Mesendoderm (in vitro differentiated cells): Measurements from ENCODE around the gene BRI3BP.

ENCODE experiments used
- DNase-seq: peaks from one replicate; pipeline ENCODE4 v3.0.0; 2013
- H2AK5ac ChIP-seq: 2 replicates; pipeline ENCODE4 v1.6.1; 2013; ENCODE audit warnings: low read length, inconsistent platforms
- H2BK120ac ChIP-seq: 2 replicates; pipeline ENCODE4 v1.6.1; 2013; ENCODE audit warnings: low read depth, mild to moderate bottlenecking, low read length, moderate library complexity, mixed read lengths
- H2BK15ac ChIP-seq: replicated peaks from 2 replicates; pipeline ENCODE4 v1.6.1; 2013; ENCODE audit warnings: low read depth, mild to moderate bottlenecking, moderate library complexity
- H2BK5ac ChIP-seq: 2 replicates; pipeline ENCODE4 v1.6.1; 2013; ENCODE audit warnings: low read length, inconsistent platforms
- H3K18ac ChIP-seq: 2 replicates; pipeline ENCODE4 v1.6.1; 2013; ENCODE audit warnings: mild to moderate bottlenecking, low read length, mixed read lengths
- H3K23ac ChIP-seq: one replicate; pipeline ENCODE4 v1.6.1; 2013; ENCODE audit warnings: low read length
- H3K27ac ChIP-seq: 2 replicates; pipeline ENCODE4 v1.5.1; 2013; ENCODE audit warnings: low read depth, mild to moderate bottlenecking, inconsistent platforms, low read length, moderate library complexity
- H3K27me3 ChIP-seq: 2 replicates; pipeline ENCODE4 v1.6.1; 2013; ENCODE audit warnings: low read length, control low read depth, mild to moderate bottlenecking, inconsistent platforms; ENCODE audit not compliant: insufficient read depth, poor library complexity
- H3K36me3 ChIP-seq: 2 replicates; pipeline ENCODE4 v1.6.1; 2013; ENCODE audit warnings: low read length, inconsistent platforms; ENCODE audit not compliant: control insufficient read depth, insufficient read depth
- H3K4ac ChIP-seq: one replicate; pipeline ENCODE4 v1.6.1; 2013; ENCODE audit warnings: low read depth, mild to moderate bottlenecking, low read length, moderate library complexity
- H3K4me1 ChIP-seq: 2 replicates; pipeline ENCODE4 v1.6.1; 2013; ENCODE audit warnings: low read depth, low read length, inconsistent platforms; ENCODE audit not compliant: control insufficient read depth
- H3K4me2 ChIP-seq: 2 replicates; pipeline ENCODE4 v1.6.1; 2013; ENCODE audit warnings: low read length
- H3K4me3 ChIP-seq: 2 replicates; pipeline ENCODE4 v1.5.1; 2013; ENCODE audit warnings: mild to moderate bottlenecking, low read length
- H3K56ac ChIP-seq: one replicate; pipeline ENCODE4 v1.6.1; 2013; ENCODE audit warnings: low read length
- H3K79me1 ChIP-seq: 2 replicates; pipeline ENCODE4 v1.6.1; 2013; ENCODE audit warnings: low read length, inconsistent platforms
- H3K79me2 ChIP-seq: 2 replicates; pipeline ENCODE4 v1.6.1; 2013; ENCODE audit warnings: mild to moderate bottlenecking, low read length; ENCODE audit not compliant: control insufficient read depth, insufficient read depth
- H3K9ac ChIP-seq: 2 replicates; pipeline ENCODE4 v1.6.1; 2013; ENCODE audit warnings: low read length, inconsistent platforms
- H4K5ac ChIP-seq: one replicate; pipeline ENCODE4 v1.6.1; 2013; ENCODE audit warnings: low read length
- H4K8ac ChIP-seq: one replicate; pipeline ENCODE4 v1.6.1; 2013; ENCODE audit warnings: low read depth, mild to moderate bottlenecking, control low read depth, low read length, moderate library complexity
- WGBS: extraction: QIAGEN DNeasy Blood & Tissue Kit; methylation state at CpG from one replicate; pipeline ENCODE4 v1.1.7; 2013; ENCODE audit warnings: low lambda C conversion rate, missing lambda C conversion rate; ENCODE audit not compliant: insufficient coverage; ENCODE audit errors: extremely low coverage; 5-methylcytosine and 5-hydroxymethylcytosine counted together

Gene BRI3BP

GRCh38 chr12:124995200-124995961 is 1.9 kb downstream of the BRI3BP start:
- peaks cover 33% of the 10 kb centered on the region for H3K79me2 ChIP-seq
- no peaks in the 10 kb centered on the region for H3K27me3 ChIP-seq
- peak overlapping the region; percentile 85 for H3K56ac ChIP-seq
- DNase-seq: peak; percentile 29
- WGBS: no CpG with 5 or more reads among the region's 14 CpGs
- H2BK120ac ChIP-seq: no peak overlapping the region
- H3K27ac ChIP-seq: no peak overlapping the region
- H2BK5ac ChIP-seq: no peak overlapping the region
- H2BK15ac ChIP-seq: no peak overlapping the region
- H3K23ac ChIP-seq: peak overlapping the region; percentile 99
- no peak overlapping the region for H3K18ac ChIP-seq
- H3K4me3 ChIP-seq: peak overlapping the region; percentile 46
- H3K36me3 ChIP-seq: no peaks in the 10 kb centered on the region
- no peak overlapping the region for H3K4ac ChIP-seq
- no peak overlapping the region for H4K8ac ChIP-seq
- peak overlapping the region; percentile 73 for H2AK5ac ChIP-seq
- H3K79me1 ChIP-seq: peaks cover 13% of the 10 kb centered on the region
- peak overlapping the region; percentile 71 for H3K9ac ChIP-seq
- peaks cover 4% of the 10 kb centered on the region for H3K4me1 ChIP-seq
- H3K4me2 ChIP-seq: peak overlapping the region; percentile 75
- no peak overlapping the region for H4K5ac ChIP-seq

- H3K23ac ChIP-seq: no peak overlapping the region
- H3K79me1 ChIP-seq: peaks cover 24% of the 10 kb centered on the region
- no peak overlapping the region for H2BK15ac ChIP-seq
- H3K79me2 ChIP-seq: peaks cover 49% of the 10 kb centered on the region
- no peak overlapping the region for H4K8ac ChIP-seq
- H3K27ac ChIP-seq: no peak overlapping the region
- H3K9ac ChIP-seq: no peak overlapping the region
- no peak overlapping the region for H3K4ac ChIP-seq
- no peak overlapping the region for H2BK120ac ChIP-seq
- H3K27me3 ChIP-seq: no peaks in the 10 kb centered on the region
- no peak overlapping the region for H3K18ac ChIP-seq
- no peak overlapping the region for H3K4me2 ChIP-seq
- H3K36me3 ChIP-seq: no peaks in the 10 kb centered on the region
- no CpG with 5 or more reads among the region's 4 CpGs for WGBS
- H3K4me3 ChIP-seq: no peak overlapping the region
- H2AK5ac ChIP-seq: no peak overlapping the region
- H4K5ac ChIP-seq: no peak overlapping the region
- H2BK5ac ChIP-seq: no peak overlapping the region
- peaks cover 4% of the 10 kb centered on the region for H3K4me1 ChIP-seq
- DNase-seq: no peak
- no peak overlapping the region for H3K56ac ChIP-seq
Observed at GRCh38 chr12:124998705-124999104, 5.3 kb downstream of the BRI3BP start.

GRCh38 chr12:125001636-125002035 is 8.2 kb downstream of the BRI3BP start:
- Histone ChIP-seq H3K23ac (no peak overlapping the region), H3K56ac (no peak overlapping the region), H3K79me1 (peaks cover 17% of the 10 kb centered on the region), H4K5ac (no peak overlapping the region), H3K36me3 (no peaks in the 10 kb centered on the region), H2AK5ac (no peak overlapping the region), H3K9ac (no peak overlapping the region), H2BK15ac (no peak overlapping the region), H3K18ac (no peak overlapping the region), H3K4me3 (no peak overlapping the region), H2BK5ac (no peak overlapping the region), H3K4ac (no peak overlapping the region), H3K4me2 (no peak overlapping the region), H3K79me2 (peaks cover 37% of the 10 kb centered on the region), H4K8ac (no peak overlapping the region), H2BK120ac (no peak overlapping the region), H3K27ac (no peak overlapping the region), H3K27me3 (no peaks in the 10 kb centered on the region), H3K4me1 (no peaks in the 10 kb centered on the region)
- no peak for DNase-seq
- no CpG with 5 or more reads among the region's 3 CpGs for WGBS

- H2AK5ac ChIP-seq: no peak overlapping the region
- H3K4ac ChIP-seq: no peak overlapping the region
- no peak overlapping the region for H3K23ac ChIP-seq
- peak; percentile 40 for DNase-seq
- H3K4me2 ChIP-seq: no peak overlapping the region
- H3K36me3 ChIP-seq: no peaks in the 10 kb centered on the region
- H4K8ac ChIP-seq: no peak overlapping the region
- H3K18ac ChIP-seq: no peak overlapping the region
- no peak overlapping the region for H3K56ac ChIP-seq
- H3K9ac ChIP-seq: no peak overlapping the region
- H3K4me3 ChIP-seq: no peak overlapping the region
- H2BK15ac ChIP-seq: no peak overlapping the region
- peaks cover 20% of the 10 kb centered on the region for H3K79me1 ChIP-seq
- H3K79me2 ChIP-seq: peaks cover 34% of the 10 kb centered on the region
- no peaks in the 10 kb centered on the region for H3K4me1 ChIP-seq
- H3K27ac ChIP-seq: no peak overlapping the region
- H3K27me3 ChIP-seq: no peaks in the 10 kb centered on the region
- H4K5ac ChIP-seq: no peak overlapping the region
- no peak overlapping the region for H2BK120ac ChIP-seq
- WGBS: no CpG with 5 or more reads among the region's 9 CpGs
- H2BK5ac ChIP-seq: no peak overlapping the region
Observed at GRCh38 chr12:125003021-125003420, 9.6 kb downstream of the BRI3BP start.

GRCh38 chr12:125004621-125005020 is 11.2 kb downstream of the BRI3BP start:
- peaks cover 19% of the 10 kb centered on the region for H3K79me1 ChIP-seq
- H2AK5ac ChIP-seq: no peak overlapping the region
- no peak overlapping the region for H4K5ac ChIP-seq
- no peak overlapping the region for H3K56ac ChIP-seq
- H2BK5ac ChIP-seq: no peak overlapping the region
- no CpG with 5 or more reads among the region's 6 CpGs for WGBS
- H2BK120ac ChIP-seq: no peak overlapping the region
- H3K9ac ChIP-seq: no peak overlapping the region
- H3K36me3 ChIP-seq: no peaks in the 10 kb centered on the region
- no peaks in the 10 kb centered on the region for H3K27me3 ChIP-seq
- H2BK15ac ChIP-seq: no peak overlapping the region
- no peak overlapping the region for H4K8ac ChIP-seq
- H3K27ac ChIP-seq: no peak overlapping the region
- no peak overlapping the region for H3K4me3 ChIP-seq
- no peak for DNase-seq
- no peak overlapping the region for H3K4ac ChIP-seq
- no peak overlapping the region for H3K18ac ChIP-seq
- no peak overlapping the region for H3K23ac ChIP-seq
- peaks cover 27% of the 10 kb centered on the region for H3K79me2 ChIP-seq
- H3K4me2 ChIP-seq: no peak overlapping the region
- no peaks in the 10 kb centered on the region for H3K4me1 ChIP-seq

- Histone ChIP-seq H2BK120ac (no peak overlapping the region), H3K4ac (no peak overlapping the region)
Observed at GRCh38 chr12:125005652-125006051, 12.2 kb downstream of the BRI3BP start.

More at GRCh38 chr12:125005652-125006051, 12.2 kb downstream of the BRI3BP start:
- Histone ChIP-seq H3K4me1 (no peaks in the 10 kb centered on the region), H3K23ac (no peak overlapping the region), H3K4me2 (no peak overlapping the region), H3K18ac (no peak overlapping the region), H3K36me3 (no peaks in the 10 kb centered on the region), H4K8ac (no peak overlapping the region), H3K27ac (no peak overlapping the region), H3K9ac (no peak overlapping the region), H3K79me2 (peaks cover 27% of the 10 kb centered on the region), H2BK5ac (no peak overlapping the region), H2BK15ac (no peak overlapping the region), H3K79me1 (peaks cover 21% of the 10 kb centered on the region), H4K5ac (no peak overlapping the region), H3K27me3 (no peaks in the 10 kb centered on the region), H3K4me3 (no peak overlapping the region), H2AK5ac (no peak overlapping the region), H3K56ac (no peak overlapping the region)
- DNase-seq: no peak
- WGBS: no CpG with 5 or more reads among the region's 14 CpGs
